MM.1S (cell line): ENCODE results near the gene ZNF684.

ENCODE experiments used
- DNase-seq: peaks from one replicate; pipeline ENCODE4 v3.0.0-alpha.2; 2015
- H2AFZ ChIP-seq: fragments of 300-600 bp; sonication (generic); 2 replicates; pipeline ENCODE4 v1.6.0; 2016; ENCODE audit warnings: antibody characterized with exemption, low read length
- H3F3A ChIP-seq: fragments of 300-600 bp; sonication (generic); 2 replicates; pipeline ENCODE4 v1.6.1; 2016; ENCODE audit warnings: mild to moderate bottlenecking, antibody characterized with exemption, low read length, moderate library complexity, mixed read lengths; ENCODE audit not compliant: insufficient read depth
- H3K27ac ChIP-seq: fragments of 300-600 bp; sonication (generic); 2 replicates; pipeline ENCODE4 v1.5.1; 2016; ENCODE audit warnings: mild to moderate bottlenecking, low read length
- H3K27me3 ChIP-seq: fragments of 300-600 bp; sonication (generic); replicated peaks from 2 replicates; pipeline ENCODE4 v1.6.0; 2016; ENCODE audit warnings: low read length; ENCODE audit not compliant: insufficient read depth
- H3K36me3 ChIP-seq: fragments of 300-600 bp; sonication (generic); replicated peaks from 2 replicates; pipeline ENCODE4 v1.6.1; 2016; ENCODE audit warnings: mild to moderate bottlenecking, low read length, mixed read lengths; ENCODE audit not compliant: insufficient read depth
- H3K4me1 ChIP-seq: fragments of 300-600 bp; sonication (generic); 2 replicates; pipeline ENCODE4 v1.6.1; 2016; ENCODE audit warnings: low read length, mixed read lengths
- H3K4me2 ChIP-seq: fragments of 300-600 bp; sonication (generic); 2 replicates; pipeline ENCODE4 v1.6.0; 2016; ENCODE audit warnings: low read depth, low read length
- H3K4me3 ChIP-seq: fragments of 300-600 bp; sonication (generic); 2 replicates; pipeline ENCODE4 v1.5.1; 2016; ENCODE audit warnings: low read length, mixed read lengths
- H3K79me2 ChIP-seq: fragments of 300-600 bp; sonication (generic); 2 replicates; pipeline ENCODE4 v1.6.1; 2016; ENCODE audit warnings: mixed run types, low read length, mixed read lengths
- H3K9ac ChIP-seq: fragments of 300-600 bp; sonication (generic); 2 replicates; pipeline ENCODE4 v1.6.1; 2016; ENCODE audit warnings: low read length, mixed read lengths
- H3K9me2 ChIP-seq: fragments of 300-600 bp; sonication (generic); replicated peaks from 2 replicates; pipeline ENCODE4 v1.6.1; 2016; ENCODE audit warnings: mild to moderate bottlenecking, low read length, mixed read lengths; ENCODE audit not compliant: insufficient read depth
- H3K9me3 ChIP-seq: fragments of 300-600 bp; sonication (generic); replicated peaks from 2 replicates; pipeline ENCODE4 v1.6.1; 2016; ENCODE audit warnings: mild to moderate bottlenecking, low read length, mixed read lengths; ENCODE audit not compliant: insufficient read depth
- H4K20me1 ChIP-seq: fragments of 300-600 bp; sonication (generic); 2 replicates; pipeline ENCODE4 v1.6.1; 2016; ENCODE audit warnings: mild to moderate bottlenecking, low read length, moderate library complexity, mixed read lengths; ENCODE audit not compliant: insufficient read depth
- CTCF ChIP-seq: fragments of 300-600 bp; sonication (generic); IDR thresholded peaks from 2 replicates; pipeline ENCODE4 v1.5.1; 2016; ENCODE audit warnings: antibody characterized with exemption, low read length, mixed read lengths
- EZH2 ChIP-seq: fragments of 300-600 bp; sonication (generic); optimal IDR thresholded peaks from 2 replicates; pipeline ENCODE3; 2017; ENCODE audit warnings: low read depth, mild to moderate bottlenecking, antibody characterized with exemption, low read length, mixed read lengths
- EZH2phosphoT487 ChIP-seq: fragments of 300-600 bp; sonication (generic); IDR thresholded peaks from 2 replicates; pipeline ENCODE4 v1.6.1; 2018; ENCODE audit warnings: antibody characterized with exemption, low read length

ZNF684 gene

GRCh38 chr1:40535732-40536131 lies 4.3 kb downstream of the ZNF684 start:
- Histone ChIP-seq H3K79me2 (no peaks in the 10 kb centered on the region), H3K4me1 (peaks cover 3% of the 10 kb centered on the region; the same call in 1 of the 2 replicates), H2AFZ (no peak overlapping the region), H3K27ac (no peak overlapping the region), H3K4me2 (no peak overlapping the region), H3K4me3 (no peak overlapping the region), H3K27me3 (no peaks in the 10 kb centered on the region), H3K9ac (no peak overlapping the region), H4K20me1 (no peaks in the 10 kb centered on the region), H3K36me3 (no peaks in the 10 kb centered on the region), H3K9me2 (no peaks in the 10 kb centered on the region), H3F3A (0 out of 2 replicates have a peak, but pooled peaks cover 5% of the 10 kb centered on the region), H3K9me3 (no peaks in the 10 kb centered on the region)
- DNase-seq: no peak
- TF ChIP-seq CTCF: no peak
- no peak for TF ChIP-seq EZH2phosphoT487
- TF ChIP-seq EZH2: no peak

GRCh38 chr1:40539338-40539737 lies 7.9 kb downstream of the ZNF684 start:
- Histone ChIP-seq H3K4me1 (no peaks in the 10 kb centered on the region), H4K20me1 (no peaks in the 10 kb centered on the region), H3K9ac (no peak overlapping the region), H3K27me3 (no peaks in the 10 kb centered on the region), H2AFZ (no peak overlapping the region), H3K79me2 (no peaks in the 10 kb centered on the region), H3F3A (no peaks in the 10 kb centered on the region), H3K4me3 (no peak overlapping the region), H3K36me3 (no peaks in the 10 kb centered on the region; the same call in 1 of the 2 replicates), H3K4me2 (no peak overlapping the region), H3K9me2 (no peaks in the 10 kb centered on the region), H3K27ac (no peak overlapping the region), H3K9me3 (no peaks in the 10 kb centered on the region)
- DNase-seq: no peak
- TF ChIP-seq CTCF (no peak), EZH2phosphoT487 (no peak), EZH2 (no peak)

GRCh38 chr1:40546957-40547356 lies 15.5 kb downstream of the ZNF684 start:
- H3K4me1 ChIP-seq: no peaks in the 10 kb centered on the region
- H2AFZ ChIP-seq: no peak overlapping the region
- DNase-seq: no peak
- no peaks in the 10 kb centered on the region for H3K27me3 ChIP-seq
- no peak overlapping the region for H3K4me3 ChIP-seq
- H3K9ac ChIP-seq: no peak overlapping the region
- H3F3A ChIP-seq: no peaks in the 10 kb centered on the region
- TF ChIP-seq CTCF (no peak), EZH2phosphoT487 (no peak), EZH2 (no peak)
- H3K27ac ChIP-seq: no peak overlapping the region
- no peak overlapping the region for H3K4me2 ChIP-seq
- H3K9me3 ChIP-seq: no peaks in the 10 kb centered on the region
- no peaks in the 10 kb centered on the region for H3K9me2 ChIP-seq
- no peaks in the 10 kb centered on the region for H3K79me2 ChIP-seq
- H4K20me1 ChIP-seq: no peaks in the 10 kb centered on the region
- no peaks in the 10 kb centered on the region; the same call in 1 of the 2 replicates for H3K36me3 ChIP-seq
